Raji (cell line): ENCODE data around the gene NTSR2.

Experiments
- POLR2A ChIP-seq: IDR thresholded peaks from 2 replicates; pipeline ENCODE4 v1.6.1; 2011; ENCODE audit warnings: low read depth, low read length, control low read depth; ENCODE audit not compliant: insufficient read depth

Gene NTSR2

GRCh38 chr2:11688222-11689069 is 18.5 kb upstream of the NTSR2 start:
- no peak for TF ChIP-seq POLR2A

- no peak for TF ChIP-seq POLR2A
These were observed 17.7 kb upstream of the NTSR2 start for GRCh38 chr2:11687736-11688135.

- no peak for TF ChIP-seq POLR2A
These were observed 16.0 kb upstream of the NTSR2 start for GRCh38 chr2:11685906-11686470.

GRCh38 chr2:11684894-11685460 is 15.0 kb upstream of the NTSR2 start:
- no peak for TF ChIP-seq POLR2A

- no peak for TF ChIP-seq POLR2A
These were observed 14.0 kb upstream of the NTSR2 start for GRCh38 chr2:11683966-11684365.

DNA sequence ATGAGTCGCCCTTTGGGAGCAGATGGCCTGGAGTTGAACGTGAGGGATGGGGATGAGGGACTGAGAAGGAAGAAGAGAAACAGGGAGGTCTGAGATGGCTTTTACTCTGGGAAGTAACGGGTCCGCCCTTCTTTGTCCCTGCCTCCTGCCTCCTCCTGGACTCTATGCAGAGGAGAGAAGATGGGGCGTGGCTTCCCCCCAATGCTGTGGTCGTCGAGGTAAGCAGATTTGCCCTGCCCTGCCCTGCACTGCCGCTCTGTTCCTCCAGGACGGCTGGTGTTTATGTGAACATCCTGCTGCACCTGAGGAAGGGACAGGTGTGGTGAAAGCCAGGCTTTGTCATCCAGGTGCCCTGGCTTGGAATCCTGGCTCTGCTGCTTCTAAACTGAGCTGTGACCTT is 13.5 kb upstream of the NTSR2 start:
- no peak for TF ChIP-seq POLR2A

DNA sequence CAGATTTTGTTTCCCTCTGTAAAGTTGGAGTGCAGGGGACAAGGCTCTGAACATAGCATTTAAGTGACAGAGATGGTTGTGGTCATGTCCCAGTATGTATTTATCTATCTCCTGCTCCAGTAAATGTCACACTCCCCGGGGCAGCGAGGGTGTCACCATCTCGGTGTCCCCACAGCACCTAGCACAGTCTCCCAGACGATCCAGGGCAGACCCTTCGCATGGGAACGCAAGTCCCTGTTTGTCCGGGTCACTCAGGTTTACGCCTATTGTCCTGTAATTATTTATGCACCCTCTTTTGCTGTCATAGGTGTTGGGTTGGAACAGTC is 12.6 kb upstream of the NTSR2 start:
- no peak for TF ChIP-seq POLR2A

DNA sequence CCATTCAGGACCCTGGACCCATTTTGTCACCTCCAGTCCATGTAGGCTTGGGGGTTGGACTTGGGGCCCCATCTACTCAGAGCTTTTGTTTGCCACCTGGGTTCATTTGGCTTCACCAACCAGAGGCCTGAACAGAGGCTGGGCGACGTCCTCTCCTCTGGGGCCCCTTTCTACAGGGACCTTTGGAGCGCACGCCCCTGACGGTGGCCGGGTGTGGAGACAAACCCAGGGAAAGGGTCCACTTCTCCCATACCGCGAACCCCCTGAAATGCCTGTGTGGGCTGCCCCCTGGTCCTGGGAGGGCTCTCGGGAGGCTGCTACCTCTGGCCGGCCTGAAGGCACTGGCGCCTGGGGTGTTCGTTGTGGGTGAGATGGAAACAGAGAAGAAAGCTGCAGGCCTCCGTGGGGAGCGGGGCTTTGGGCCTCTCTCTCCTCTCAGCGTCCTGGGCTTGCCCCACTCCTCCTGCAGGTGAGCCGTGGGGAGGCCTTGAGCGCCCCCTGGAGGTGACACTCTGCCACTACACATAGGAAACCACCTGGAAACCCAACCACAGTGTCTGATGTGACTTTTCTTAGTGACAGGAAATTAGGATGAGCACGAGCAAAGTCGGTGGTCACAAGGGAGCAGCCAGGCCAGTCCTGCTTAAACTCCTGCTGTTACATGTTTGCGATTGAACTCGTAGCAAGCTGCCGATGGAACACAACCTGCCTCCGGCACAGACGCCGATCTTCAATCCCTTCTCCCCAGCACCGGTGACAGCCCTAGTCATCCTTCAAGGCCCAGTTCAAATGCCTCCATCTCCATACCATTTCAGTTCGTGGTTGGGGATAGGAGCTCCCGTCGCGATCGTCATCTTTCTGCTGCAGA is 12.0 kb upstream of the NTSR2 start:
- no peak for TF ChIP-seq POLR2A

GRCh38 chr2:11680901-11681721 is 11.1 kb upstream of the NTSR2 start:
- TF ChIP-seq POLR2A: no peak

DNA sequence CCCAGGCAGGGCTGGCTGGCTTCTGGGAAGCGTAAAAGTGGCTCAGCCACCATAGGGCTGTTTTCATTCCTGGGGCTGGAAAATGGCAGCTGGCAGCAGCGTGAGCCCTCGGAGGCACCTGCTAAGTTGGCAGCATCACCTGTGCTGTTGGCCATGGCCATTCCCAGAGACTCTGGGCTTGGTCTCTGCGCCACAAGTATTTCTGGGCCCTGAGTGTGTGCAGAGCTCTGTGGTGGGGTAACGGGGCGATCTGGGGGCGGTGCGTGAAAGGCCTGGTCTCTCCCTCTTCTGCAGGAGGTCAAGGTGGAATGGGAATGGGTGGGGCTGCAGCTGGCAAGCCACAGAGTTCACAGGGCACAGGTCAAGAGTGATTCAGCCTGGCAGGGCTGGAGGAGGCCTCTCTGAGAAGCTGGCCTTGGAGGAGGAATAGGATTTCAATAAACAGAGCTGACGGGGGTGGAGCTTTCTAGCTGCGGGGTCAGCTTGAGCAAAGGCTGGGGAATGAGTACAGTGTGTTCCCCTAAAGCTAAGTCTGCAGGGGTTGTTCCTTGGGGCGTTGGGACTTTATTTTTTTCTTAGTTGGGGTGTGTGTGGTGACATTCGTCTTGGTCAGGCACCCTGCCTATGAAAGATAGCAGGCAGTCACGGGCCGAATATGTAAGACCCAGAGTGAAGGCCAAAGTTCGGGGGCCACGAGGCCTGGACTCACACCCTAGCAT is 10.3 kb upstream of the NTSR2 start:
- no peak for TF ChIP-seq POLR2A

DNA sequence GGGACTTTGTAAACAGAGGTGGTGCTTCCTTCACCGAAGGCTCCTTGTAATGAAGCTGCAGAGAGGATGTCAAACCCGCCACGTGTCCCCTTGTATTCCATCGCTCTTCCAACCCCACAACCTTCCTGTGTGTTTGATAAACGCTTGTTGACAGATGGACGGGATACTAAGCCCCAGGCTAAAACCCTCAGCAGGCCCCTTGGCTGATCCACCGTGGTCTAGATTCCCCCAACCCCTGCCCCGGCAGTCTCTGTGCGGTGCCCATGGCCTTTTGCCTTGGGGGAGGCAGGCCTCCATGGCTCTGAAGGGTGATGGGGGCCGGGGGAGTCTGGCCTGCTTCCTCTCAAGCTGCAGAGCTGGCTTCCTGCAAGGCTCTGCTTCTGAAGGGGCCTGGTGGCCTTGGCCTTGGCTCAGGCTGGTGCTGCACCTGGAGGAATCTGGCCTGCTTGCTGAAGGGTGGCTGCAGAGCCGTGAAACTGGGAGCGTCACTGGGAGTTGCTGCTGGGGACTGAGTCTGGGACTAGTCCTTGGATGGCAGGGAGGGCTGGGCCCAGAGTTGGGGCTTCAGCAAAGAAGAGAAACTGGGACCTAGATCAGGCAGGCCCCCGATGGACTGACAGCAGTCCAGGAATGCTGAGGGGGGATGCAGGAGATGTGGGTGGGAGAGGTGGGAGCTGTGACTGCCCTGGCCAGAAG is 9.6 kb upstream of the NTSR2 start:
- TF ChIP-seq POLR2A: no peak

DNA sequence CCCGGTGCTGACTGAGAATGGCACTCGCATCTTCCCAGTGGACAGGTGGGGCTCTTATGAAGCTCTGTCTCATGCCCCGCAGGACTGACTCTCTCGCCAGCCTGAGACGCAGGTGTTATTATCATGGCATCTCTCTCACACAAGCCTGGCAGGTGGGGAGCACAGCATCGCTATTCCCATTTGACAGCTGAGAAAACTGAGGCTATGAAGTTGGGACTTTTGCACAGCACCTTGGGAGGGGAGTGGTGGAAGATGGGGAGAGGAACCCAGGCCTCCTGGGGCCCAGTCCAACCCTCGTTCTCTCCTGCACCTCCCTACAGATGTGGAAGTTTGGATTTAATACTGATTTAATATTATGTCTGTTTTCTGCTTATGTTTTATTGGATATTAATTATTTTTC is 9.0 kb upstream of the NTSR2 start:
- TF ChIP-seq POLR2A: no peak

- no peak for TF ChIP-seq POLR2A
These were observed 8.4 kb upstream of the NTSR2 start for GRCh38 chr2:11678306-11678960.
